Activated naive CD4-positive, alpha-beta T cell treated with anti-CD3 and anti-CD28 coated beads for 36 hours (primary cell): ENCODE data around the gene PLS1. TPM values are rescaled to one million over a fixed set of nuclear protein-coding genes. Genes with fewer than 3 reads are reported as not detected.

Experiments
- CTCF ChIA-PET: fragments of 350-600 bp; sonication (Branson Sonifier 250); formaldehyde crosslinking; loops from one replicate; lab custom pipeline; 2021; ENCODE audit warnings: antibody characterized with exemption; lab: Charles Lee
- DNase-seq: peaks from one replicate; pipeline ENCODE4 v3.0.0-alpha.2; 2020
- H3K27ac Mint-ChIP-seq: one replicate; pipeline ENCODE4 v1.8.0; 2021; ENCODE audit warnings: mild to moderate bottlenecking, mixed read lengths
- H3K27me3 Mint-ChIP-seq: one replicate; pipeline ENCODE4 v1.8.0; 2021; ENCODE audit warnings: low read depth, mixed read lengths
- H3K36me3 Mint-ChIP-seq: one replicate; pipeline ENCODE4 v1.8.0; 2021; ENCODE audit warnings: low read depth, mixed read lengths
- H3K4me1 Mint-ChIP-seq: one replicate; pipeline ENCODE4 v1.8.0; 2021; ENCODE audit warnings: low read depth, mixed read lengths
- H3K4me3 Mint-ChIP-seq: one replicate; pipeline ENCODE4 v1.8.0; 2021; ENCODE audit warnings: mild to moderate bottlenecking, moderate library complexity, mixed read lengths
- H3K9me3 Mint-ChIP-seq: one replicate; pipeline ENCODE4 v1.8.0; 2021; ENCODE audit warnings: mixed read lengths
- intact Hi-C: fragments of 100-400 bp; cut with micrococcal nuclease; formaldehyde crosslinking; loops from one replicate; pipeline ENCODE4 v1.15.1; 2023
- total RNA-seq, 2 experiments: library from RNA; stranded (reverse); gene quantifications; one replicate each; pipeline ENCODE4 v1.2.3, GENCODE V29; 2021

PLS1 gene
- total RNA-seq, 2 experiments from 2014 or later = 5.3 to 5.4 TPM

GRCh38 chr3:142646020-142646785, 50.0 kb downstream of the PLS1 start:
- Mint-ChIP-seq H3K9me3 (no peaks in the 10 kb centered on the region), H3K27ac (no peak overlapping the region), H3K4me3 (no peak overlapping the region), H3K36me3 (no peaks in the 10 kb centered on the region), H3K4me1 (peaks cover 15% of the 10 kb centered on the region), H3K27me3 (no peaks in the 10 kb centered on the region)
- DNase-seq = no peak
- intact Hi-C loops = no loop called here
- CTCF ChIA-PET = interaction anchor here (0.8 kb wide), 1 partner anchor 183 kb away, joined by 3 read pairs; no protein-coding TSS in a partner anchor

GRCh38 chr3:142647856-142648255, 51.7 kb downstream of the PLS1 start:
- Mint-ChIP-seq H3K27me3 (no peaks in the 10 kb centered on the region), H3K4me1 (peaks cover 15% of the 10 kb centered on the region), H3K27ac (no peak overlapping the region), H3K9me3 (no peaks in the 10 kb centered on the region), H3K4me3 (no peak overlapping the region), H3K36me3 (no peaks in the 10 kb centered on the region)
- DNase-seq = peak; percentile 23
- intact Hi-C loops = no loop called here
- CTCF ChIA-PET = interaction anchor here (0.6 kb wide), 1 partner anchor 30 kb away, joined by 3 read pairs; no protein-coding TSS in a partner anchor

DNA sequence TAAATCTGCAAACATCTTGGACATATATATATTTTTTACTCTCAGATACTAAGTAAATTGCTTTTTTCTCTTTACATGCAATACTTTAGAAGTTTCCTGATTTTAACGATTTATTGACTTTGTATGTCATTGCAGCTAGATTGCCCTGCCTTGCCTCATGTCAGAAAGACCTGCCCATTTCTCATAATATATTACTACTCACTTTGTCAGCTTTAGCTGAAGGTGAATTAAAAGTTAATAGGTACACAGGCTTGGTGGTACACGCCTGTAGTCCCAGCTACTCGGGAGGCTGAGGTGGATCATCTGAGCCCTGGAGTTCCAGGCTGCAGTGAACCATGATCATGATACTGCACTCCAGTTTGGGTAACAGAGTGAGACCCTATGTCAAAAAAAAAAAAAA, 52.8 kb downstream of the PLS1 start:
- Mint-ChIP-seq H3K4me3 (no peak overlapping the region), H3K36me3 (no peaks in the 10 kb centered on the region), H3K27ac (no peak overlapping the region), H3K9me3 (no peaks in the 10 kb centered on the region), H3K4me1 (peaks cover 15% of the 10 kb centered on the region), H3K27me3 (no peaks in the 10 kb centered on the region)
- no peak for DNase-seq
- intact Hi-C loops = no loop called here
- CTCF ChIA-PET = no interaction called here

DNA sequence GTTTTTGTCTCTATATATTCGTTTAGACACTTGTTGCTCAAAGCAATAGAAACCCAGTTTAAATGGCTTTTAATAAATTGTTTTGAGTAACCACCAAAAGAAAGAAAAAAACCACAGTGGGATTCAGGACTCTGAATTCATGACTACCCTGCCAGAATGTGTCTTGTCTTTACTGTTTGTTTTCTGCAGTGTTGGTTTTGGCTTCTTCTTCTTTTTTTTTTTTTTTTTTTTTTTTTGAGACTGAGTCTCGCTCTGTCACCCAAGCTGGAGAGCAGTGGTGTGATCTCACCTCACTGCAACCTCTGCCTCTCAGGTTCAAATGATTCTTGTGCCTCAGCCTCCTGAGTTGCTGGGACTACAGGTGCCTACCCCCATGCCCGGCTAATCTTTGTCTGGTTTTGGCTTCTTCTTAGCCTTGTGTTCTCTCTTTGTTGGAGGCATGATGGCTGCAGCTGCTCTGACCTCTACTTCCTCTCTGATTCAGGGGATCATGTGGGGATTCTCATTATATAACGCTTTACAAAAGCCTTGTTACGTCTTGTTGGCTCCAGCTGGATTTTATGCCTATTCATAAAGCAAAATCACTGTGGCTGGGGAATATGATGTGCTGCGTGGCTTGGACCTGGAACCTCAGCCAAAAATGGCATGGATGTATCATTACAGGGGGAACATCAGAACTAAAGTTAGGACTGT, 54.0 kb downstream of the PLS1 start:
- DNase-seq = no peak
- Mint-ChIP-seq H3K27me3 (no peaks in the 10 kb centered on the region), H3K36me3 (no peaks in the 10 kb centered on the region), H3K4me1 (peaks cover 15% of the 10 kb centered on the region), H3K9me3 (no peaks in the 10 kb centered on the region), H3K27ac (no peak overlapping the region), H3K4me3 (no peak overlapping the region)
- CTCF ChIA-PET = no interaction called here
- intact Hi-C loops = no loop called here

GRCh38 chr3:142651711-142652110, 55.5 kb downstream of the PLS1 start:
- no peaks in the 10 kb centered on the region for H3K36me3 Mint-ChIP-seq
- CTCF ChIA-PET = interaction anchor here (1.1 kb wide), 1 partner anchor 19 kb away, joined by 3 read pairs; no protein-coding TSS in a partner anchor

GRCh38 chr3:142652826-142653292, 56.7 kb downstream of the PLS1 start:
- H3K4me3 Mint-ChIP-seq = no peak overlapping the region
- no peaks in the 10 kb centered on the region for H3K27me3 Mint-ChIP-seq
- H3K9me3 Mint-ChIP-seq = no peaks in the 10 kb centered on the region
- no peak overlapping the region for H3K27ac Mint-ChIP-seq
- CTCF ChIA-PET = interaction anchor here (0.6 kb wide), 1 partner anchor 716 kb away, joined by 3 read pairs; no protein-coding TSS in a partner anchor
- intact Hi-C loops = no loop called here
- DNase-seq = no peak
- H3K4me1 Mint-ChIP-seq = peaks cover 3% of the 10 kb centered on the region
- H3K36me3 Mint-ChIP-seq = no peaks in the 10 kb centered on the region

More at GRCh38 chr3:142651711-142652110, 55.5 kb downstream of the PLS1 start:
- no peak for DNase-seq
- intact Hi-C loops = no loop called here
- no peak overlapping the region for H3K4me3 Mint-ChIP-seq
- H3K4me1 Mint-ChIP-seq = peaks cover 8% of the 10 kb centered on the region
- no peak overlapping the region for H3K27ac Mint-ChIP-seq
- H3K27me3 Mint-ChIP-seq = no peaks in the 10 kb centered on the region
- H3K9me3 Mint-ChIP-seq = no peaks in the 10 kb centered on the region

GRCh38 chr3:142656575-142656974, 60.4 kb downstream of the PLS1 start:
- DNase-seq = no peak
- intact Hi-C loops = no loop called here
- CTCF ChIA-PET = no interaction called here
- Mint-ChIP-seq H3K27ac (no peak overlapping the region), H3K36me3 (no peaks in the 10 kb centered on the region), H3K4me1 (no peaks in the 10 kb centered on the region), H3K9me3 (no peaks in the 10 kb centered on the region), H3K27me3 (no peaks in the 10 kb centered on the region), H3K4me3 (no peak overlapping the region)

GRCh38 chr3:142657033-142657432, 60.8 kb downstream of the PLS1 start:
- CTCF ChIA-PET = no interaction called here
- Mint-ChIP-seq H3K4me1 (no peaks in the 10 kb centered on the region), H3K4me3 (no peak overlapping the region), H3K36me3 (no peaks in the 10 kb centered on the region), H3K27ac (no peak overlapping the region), H3K9me3 (no peaks in the 10 kb centered on the region), H3K27me3 (no peaks in the 10 kb centered on the region)
- intact Hi-C loops = no loop called here
- DNase-seq = no peak

GRCh38 chr3:142660383-142660782, 64.2 kb downstream of the PLS1 start:
- CTCF ChIA-PET = interaction anchor here (1.0 kb wide), 1 partner anchor 50 kb away, joined by 3 read pairs; no protein-coding TSS in a partner anchor
- H3K27me3 Mint-ChIP-seq = no peaks in the 10 kb centered on the region
- no peak overlapping the region for H3K27ac Mint-ChIP-seq
- H3K36me3 Mint-ChIP-seq = no peaks in the 10 kb centered on the region
- no peaks in the 10 kb centered on the region for H3K9me3 Mint-ChIP-seq
- H3K4me1 Mint-ChIP-seq = no peaks in the 10 kb centered on the region
- no peak overlapping the region for H3K4me3 Mint-ChIP-seq
- no peak for DNase-seq
- intact Hi-C loops = no loop called here

DNA sequence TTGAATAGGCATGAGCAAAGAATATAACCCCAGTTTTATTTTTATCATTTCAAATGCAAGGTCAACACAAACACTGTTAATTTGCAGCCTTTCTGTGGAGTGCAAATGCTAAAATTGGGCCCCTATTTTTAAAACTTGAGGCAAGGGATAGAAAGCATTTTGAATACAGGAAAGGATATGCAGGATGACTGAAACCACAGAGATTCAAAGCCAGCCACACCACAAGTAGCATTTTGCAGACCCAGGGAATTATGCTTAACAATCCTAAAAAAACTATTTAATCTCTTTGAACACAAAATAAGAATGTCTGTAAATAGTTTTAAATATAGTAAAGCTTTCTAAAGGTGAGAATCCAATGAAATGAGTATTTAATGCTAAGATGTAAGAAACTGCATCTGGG, 64.7 kb downstream of the PLS1 start:
- CTCF ChIA-PET = interaction anchor here (0.6 to 1.0 kb wide), 2 partner anchors 50 to 169 kb away, joined by 3 read pairs; no protein-coding TSS in a partner anchor
- no peaks in the 10 kb centered on the region for H3K9me3 Mint-ChIP-seq

GRCh38 chr3:142663865-142664264, 67.7 kb downstream of the PLS1 start:
- no peaks in the 10 kb centered on the region for H3K36me3 Mint-ChIP-seq
- H3K4me3 Mint-ChIP-seq = no peak overlapping the region
- CTCF ChIA-PET = no interaction called here
- H3K27ac Mint-ChIP-seq = no peak overlapping the region
- H3K27me3 Mint-ChIP-seq = no peaks in the 10 kb centered on the region
- intact Hi-C loops = no loop called here
- DNase-seq = no peak
- no peaks in the 10 kb centered on the region for H3K4me1 Mint-ChIP-seq
- no peaks in the 10 kb centered on the region for H3K9me3 Mint-ChIP-seq

More for the DNA sequence above, 64.7 kb downstream of the PLS1 start:
- no peaks in the 10 kb centered on the region for H3K4me1 Mint-ChIP-seq
- no peaks in the 10 kb centered on the region for H3K36me3 Mint-ChIP-seq
- H3K27ac Mint-ChIP-seq = no peak overlapping the region
- intact Hi-C loops = no loop called here
- no peak for DNase-seq
- H3K4me3 Mint-ChIP-seq = no peak overlapping the region
- no peaks in the 10 kb centered on the region for H3K27me3 Mint-ChIP-seq

- no peaks in the 10 kb centered on the region for H3K36me3 Mint-ChIP-seq
Observed at GRCh38 chr3:142664311-142664710, 68.1 kb downstream of the PLS1 start.

More at GRCh38 chr3:142664311-142664710, 68.1 kb downstream of the PLS1 start:
- Mint-ChIP-seq H3K4me3 (no peak overlapping the region), H3K9me3 (no peaks in the 10 kb centered on the region), H3K4me1 (no peaks in the 10 kb centered on the region), H3K27me3 (no peaks in the 10 kb centered on the region), H3K27ac (no peak overlapping the region)
- DNase-seq = no peak
- intact Hi-C loops = no loop called here
- CTCF ChIA-PET = no interaction called here
